GM18868 (cell line): ENCODE results near the gene FOXA3.

Experiments used
- ATAC-seq: cut with Tn5 transposase; IDR thresholded peaks from one replicate; pipeline ENCODE4 v1.9.1; 2021; ENCODE audit warnings: mild to moderate bottlenecking, moderate library complexity; ENCODE audit not compliant: unreplicated experiment

FOXA3 gene

GRCh38 chr19:45917421-45918091 lies 53.4 kb downstream of the FOXA3 start:
- ATAC-seq, result no peak

- no peak for ATAC-seq
These were observed 54.6 kb downstream of the FOXA3 start for GRCh38 chr19:45918721-45919120.

- no peak for ATAC-seq
These were observed 55.6 kb downstream of the FOXA3 start for GRCh38 chr19:45919678-45920077.

- no peak for ATAC-seq
These were observed 56.3 kb downstream of the FOXA3 start for GRCh38 chr19:45920458-45920857.

GRCh38 chr19:45922281-45922680 lies 58.2 kb downstream of the FOXA3 start:
- ATAC-seq, result no peak
